Measurements from ENCODE around the gene LBH. TPM values are rescaled to one million over a fixed set of nuclear protein-coding genes. Genes with fewer than 3 reads are reported as not detected.

Gene LBH
- total and polyA plus RNA-seq, 10 donors: 48.7 to 178 (median 116) TPM

DNA sequence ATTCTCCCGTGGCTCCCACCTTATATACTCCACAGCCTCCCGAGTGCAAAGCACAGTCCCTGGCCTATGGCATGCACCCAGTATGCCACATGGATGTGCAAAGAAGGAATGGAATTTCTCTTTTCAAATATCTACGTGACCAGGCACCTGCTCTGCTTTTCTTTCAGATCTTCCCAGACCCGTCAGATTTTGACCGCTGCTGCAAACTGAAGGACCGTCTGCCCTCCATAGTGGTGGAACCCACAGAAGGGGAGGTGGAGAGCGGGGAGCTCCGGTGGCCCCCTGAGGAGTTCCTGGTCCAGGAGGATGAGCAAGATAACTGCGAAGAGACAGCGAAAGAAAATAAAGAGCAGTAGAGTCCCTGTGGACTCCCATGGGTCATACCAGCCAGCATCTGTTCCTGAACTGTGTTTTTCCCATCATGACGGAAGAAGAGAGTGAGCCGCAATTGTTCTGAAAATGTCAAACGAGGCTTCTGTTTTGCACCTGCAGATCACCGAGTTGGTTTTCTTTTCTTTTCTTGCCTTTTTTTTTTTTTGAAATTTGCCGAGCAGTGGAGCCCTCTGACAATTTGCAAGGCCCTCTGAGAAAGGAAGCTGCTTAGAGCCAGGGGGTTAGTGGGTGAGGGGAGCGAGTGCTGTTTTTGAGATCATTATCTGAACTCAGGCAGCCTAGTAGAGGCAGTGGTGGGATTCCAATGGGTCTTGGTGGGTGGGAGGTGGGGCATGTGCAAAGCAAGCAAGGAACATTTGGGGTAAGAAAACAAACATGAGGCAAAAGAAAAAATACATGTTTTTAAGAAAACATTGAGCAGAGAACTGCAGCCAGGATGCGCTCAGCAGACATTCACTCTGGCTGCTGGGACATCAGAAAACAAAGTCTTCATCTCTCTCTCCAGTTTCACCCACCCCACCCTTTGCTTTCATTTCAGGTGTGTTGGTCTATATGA is 26.2 kb downstream of the LBH start:
- H3K27me3 ChIP-seq (replicated peaks in 1 of 7): no peaks in the 10 kb centered on the region
- 75 to 88% (median 87%) methylated on average over 17 of the region's 17 CpGs for WGBS, 5 donors
- TF ChIP-seq CTCF (IDR thresholded peaks at IDR 0.05 in 8 of 11, conservative IDR thresholded peaks at IDR 0.05 in 3 of 11) (no peak), POLR2A (IDR thresholded peaks at IDR 0.05) (no peak), POLR2AphosphoS5 (IDR thresholded peaks at IDR 0.05) (no peak)
- H3K27ac ChIP-seq: peak overlapping the region in 5 of 8 donors; percentile 0 to 82 (median 47)
- intact Hi-C loops (cut with DNase I; ENCODE audit: low total_unique reads): no loop called here
- H3K4me3 ChIP-seq: no peak overlapping the region
- DNase-seq: no peak
- peaks cover 23 to 84% (median 48%) of the 10 kb centered on the region in 6 donors for H3K4me1 ChIP-seq
- H3K36me3 ChIP-seq: peaks cover 4 to 85% (median 49%) of the 10 kb centered on the region in 6 donors
- H3K9me3 ChIP-seq: peaks cover 0 to 12% (median 10%) of the 10 kb centered on the region in 8 donors

- 88 to 95% (median 92%) methylated on average over 16 of the region's 16 CpGs for WGBS, 5 donors
- H3K4me1 ChIP-seq: peaks cover 8 to 73% (median 32%) of the 10 kb centered on the region in 6 donors
- H3K27ac ChIP-seq: peak overlapping the region in 4 of 8 donors; percentile 5 to 82 (median 60)
- peaks cover 4 to 73% (median 49%) of the 10 kb centered on the region in 6 donors for H3K36me3 ChIP-seq
- peak in 2 of 3 donors; percentile 19 to 52 for TF ChIP-seq POLR2AphosphoS5 (IDR thresholded peaks at IDR 0.05)
- no peak for TF ChIP-seq CTCF (IDR thresholded peaks at IDR 0.05 in 8 of 11, conservative IDR thresholded peaks at IDR 0.05 in 3 of 11)
- no peak for TF ChIP-seq POLR2A (IDR thresholded peaks at IDR 0.05)
- no peak overlapping the region for H3K4me3 ChIP-seq
- DNase-seq: no peak
- intact Hi-C loops (cut with DNase I; ENCODE audit: low total_unique reads): no loop called here
- H3K27me3 ChIP-seq (replicated peaks in 1 of 7): no peaks in the 10 kb centered on the region
- peaks cover 0 to 14% (median 10%) of the 10 kb centered on the region in 8 donors for H3K9me3 ChIP-seq
Measured at GRCh38 chr2:30259071-30259470, 27.7 kb downstream of the LBH start.

DNA sequence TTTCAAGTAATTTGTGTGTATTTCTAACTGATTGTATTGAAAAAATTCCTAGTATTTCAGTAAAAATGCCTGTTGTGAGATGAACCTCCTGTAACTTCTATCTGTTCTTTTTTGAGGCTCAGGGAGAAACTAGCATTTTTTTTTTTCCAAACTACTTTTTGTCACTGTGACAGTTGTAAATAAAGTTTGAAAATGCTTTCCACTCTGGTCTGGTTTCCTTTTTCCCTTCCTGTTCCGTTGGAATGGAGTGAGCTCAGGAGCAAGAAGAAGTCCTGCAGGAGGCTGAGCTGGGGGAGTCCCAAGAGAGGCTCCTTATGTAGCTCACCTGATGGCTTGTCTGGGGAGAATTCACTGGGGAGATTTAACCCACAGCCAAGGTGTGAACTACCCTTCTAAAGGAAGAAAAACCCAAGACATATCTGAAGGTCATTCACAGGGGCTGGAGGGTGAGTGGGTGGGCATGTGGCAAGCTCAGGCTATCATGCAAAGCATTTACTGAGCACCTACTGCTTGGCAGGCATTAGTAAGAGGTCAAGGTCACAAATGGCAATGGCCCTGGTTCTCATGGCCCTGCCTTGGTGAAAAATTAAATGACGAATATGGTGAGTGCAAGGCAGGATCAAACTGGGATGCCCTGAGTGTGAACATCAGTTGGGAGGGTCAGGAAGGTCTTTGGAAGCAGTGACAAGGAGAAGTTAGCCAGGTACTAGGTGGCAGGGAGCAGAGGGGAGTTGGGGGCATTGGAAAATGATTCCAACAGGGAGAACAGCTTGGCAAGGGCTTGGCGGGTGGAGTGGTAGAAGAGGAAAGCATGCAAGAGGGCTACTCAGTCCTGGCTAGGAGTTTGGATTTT is 28.7 kb downstream of the LBH start:
- peaks cover 4 to 63% (median 46%) of the 10 kb centered on the region in 6 donors for H3K36me3 ChIP-seq
- intact Hi-C loops (cut with DNase I; ENCODE audit: low total_unique reads): no loop called here
- H3K9me3 ChIP-seq: peaks cover 0 to 14% (median 10%) of the 10 kb centered on the region in 8 donors
- H3K27me3 ChIP-seq (replicated peaks in 1 of 7): no peaks in the 10 kb centered on the region
- H3K4me3 ChIP-seq: no peak overlapping the region
- no peak for DNase-seq
- H3K27ac ChIP-seq: peak overlapping the region in 5 of 8 donors; percentile 4 to 82 (median 8)
- no peak for TF ChIP-seq CTCF (IDR thresholded peaks at IDR 0.05 in 8 of 11, conservative IDR thresholded peaks at IDR 0.05 in 3 of 11)
- TF ChIP-seq POLR2A (IDR thresholded peaks at IDR 0.05): no peak
- peak in 1 of 3 donors; percentile 48 for TF ChIP-seq POLR2AphosphoS5 (IDR thresholded peaks at IDR 0.05)
- 62 to 84% (median 76%) methylated on average over 3 of the region's 3 CpGs for WGBS, 5 donors
- peaks cover 7 to 73% (median 31%) of the 10 kb centered on the region in 6 donors for H3K4me1 ChIP-seq
